ENCODE data around the gene PTGFR.

DNA sequence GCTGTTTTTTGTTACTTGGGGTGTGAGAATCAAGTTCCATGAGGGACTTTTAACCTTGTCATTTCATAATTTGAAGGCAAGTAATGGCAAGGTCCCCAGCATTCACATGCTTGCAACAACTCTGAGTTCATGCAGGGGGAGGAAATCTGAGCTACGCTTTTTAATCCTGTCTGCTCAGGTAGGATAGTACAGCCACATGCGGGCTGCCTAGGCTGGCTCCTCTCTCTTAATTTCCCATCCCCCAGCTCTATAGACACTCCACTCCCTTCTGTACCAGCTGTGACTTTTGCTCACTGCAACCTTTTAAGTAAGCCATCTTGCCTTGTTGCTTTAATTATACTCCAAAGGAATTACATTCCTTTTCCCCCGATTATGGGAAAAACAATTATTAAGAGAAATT, 30.1 kb downstream of the PTGFR start:
- TF ChIP-seq, protein P1, sequence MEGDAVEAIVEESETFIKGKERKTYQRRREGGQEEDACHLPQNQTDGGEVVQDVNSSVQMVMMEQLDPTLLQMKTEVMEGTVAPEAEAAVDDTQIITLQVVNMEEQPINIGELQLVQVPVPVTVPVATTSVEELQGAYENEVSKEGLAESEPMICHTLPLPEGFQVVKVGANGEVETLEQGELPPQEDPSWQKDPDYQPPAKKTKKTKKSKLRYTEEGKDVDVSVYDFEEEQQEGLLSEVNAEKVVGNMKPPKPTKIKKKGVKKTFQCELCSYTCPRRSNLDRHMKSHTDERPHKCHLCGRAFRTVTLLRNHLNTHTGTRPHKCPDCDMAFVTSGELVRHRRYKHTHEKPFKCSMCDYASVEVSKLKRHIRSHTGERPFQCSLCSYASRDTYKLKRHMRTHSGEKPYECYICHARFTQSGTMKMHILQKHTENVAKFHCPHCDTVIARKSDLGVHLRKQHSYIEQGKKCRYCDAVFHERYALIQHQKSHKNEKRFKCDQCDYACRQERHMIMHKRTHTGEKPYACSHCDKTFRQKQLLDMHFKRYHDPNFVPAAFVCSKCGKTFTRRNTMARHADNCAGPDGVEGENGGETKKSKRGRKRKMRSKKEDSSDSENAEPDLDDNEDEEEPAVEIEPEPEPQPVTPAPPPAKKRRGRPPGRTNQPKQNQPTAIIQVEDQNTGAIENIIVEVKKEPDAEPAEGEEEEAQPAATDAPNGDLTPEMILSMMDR (IDR thresholded peaks at IDR 0.05; ENCODE audit: low read length), result no peak
- TF ChIP-seq EZH2 (IDR thresholded peaks at IDR 0.05; ENCODE audit: borderline replicate concordance, low read length), result no peak

Data from OCI-LY1 (cell line).